ENCODE measurements around the gene AKAP6. TPM values are rescaled to one million over a fixed set of nuclear protein-coding genes. Genes with fewer than 3 reads are reported as not detected.

Gene AKAP6
- total RNA-seq, 2 donors from 2014 or later: 3.6 to 9.9 TPM

DNA sequence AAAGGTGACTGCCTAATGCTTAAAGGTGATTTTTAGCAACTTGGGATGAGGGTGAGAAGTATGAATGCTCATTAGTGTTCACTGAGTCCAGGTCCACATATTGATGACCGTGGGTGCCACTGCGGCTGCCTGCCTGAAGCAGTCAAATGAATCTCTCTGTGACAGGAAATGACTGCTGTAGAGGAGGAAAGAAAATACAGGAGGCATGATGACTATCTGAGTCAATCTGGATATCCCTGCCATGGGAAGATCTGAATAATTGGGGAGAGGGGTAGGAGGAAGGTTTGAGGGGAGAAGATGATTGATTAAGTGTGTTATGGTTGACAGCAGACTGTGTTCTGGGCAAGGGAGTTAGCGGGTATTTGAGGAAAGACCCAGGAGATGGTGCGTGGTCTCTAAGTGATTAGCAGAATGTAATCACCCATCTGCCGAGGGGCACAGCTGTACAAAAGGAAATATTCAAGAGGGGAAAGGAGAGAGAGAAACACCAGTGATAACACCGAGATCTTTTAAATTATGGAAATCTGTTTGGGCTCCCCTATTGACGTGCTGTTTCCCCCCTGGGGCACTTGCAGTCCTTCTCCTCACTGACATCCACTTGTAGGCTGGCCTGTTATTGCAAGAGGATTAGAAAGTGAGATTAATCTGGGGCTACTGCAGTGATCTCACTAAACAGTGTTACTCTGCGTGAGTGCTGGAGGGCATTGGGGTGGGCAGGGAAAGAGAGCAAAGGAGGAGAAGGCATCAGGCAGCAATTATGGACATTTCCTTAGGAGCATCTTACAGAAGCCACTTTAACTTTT, 97.7 kb downstream of the AKAP6 start:
- WGBS: 84% methylated on average over 8 of the region's 8 CpGs
- intact Hi-C loops (cut with DNase I): no loop called here
- Histone ChIP-seq H3K4me3 (no peak overlapping the region), H3K4me1 (replicated peaks) (no peaks in the 10 kb centered on the region), H3K27me3 (replicated peaks; ENCODE audit: insufficient read depth) (no peaks in the 10 kb centered on the region), H3K27ac (no peak overlapping the region), H3K36me3 (no peaks in the 10 kb centered on the region), H3K9me3 (no peaks in the 10 kb centered on the region)
- DNase-seq (ENCODE audit: low spot score): no peak
- TF ChIP-seq, protein P1, sequence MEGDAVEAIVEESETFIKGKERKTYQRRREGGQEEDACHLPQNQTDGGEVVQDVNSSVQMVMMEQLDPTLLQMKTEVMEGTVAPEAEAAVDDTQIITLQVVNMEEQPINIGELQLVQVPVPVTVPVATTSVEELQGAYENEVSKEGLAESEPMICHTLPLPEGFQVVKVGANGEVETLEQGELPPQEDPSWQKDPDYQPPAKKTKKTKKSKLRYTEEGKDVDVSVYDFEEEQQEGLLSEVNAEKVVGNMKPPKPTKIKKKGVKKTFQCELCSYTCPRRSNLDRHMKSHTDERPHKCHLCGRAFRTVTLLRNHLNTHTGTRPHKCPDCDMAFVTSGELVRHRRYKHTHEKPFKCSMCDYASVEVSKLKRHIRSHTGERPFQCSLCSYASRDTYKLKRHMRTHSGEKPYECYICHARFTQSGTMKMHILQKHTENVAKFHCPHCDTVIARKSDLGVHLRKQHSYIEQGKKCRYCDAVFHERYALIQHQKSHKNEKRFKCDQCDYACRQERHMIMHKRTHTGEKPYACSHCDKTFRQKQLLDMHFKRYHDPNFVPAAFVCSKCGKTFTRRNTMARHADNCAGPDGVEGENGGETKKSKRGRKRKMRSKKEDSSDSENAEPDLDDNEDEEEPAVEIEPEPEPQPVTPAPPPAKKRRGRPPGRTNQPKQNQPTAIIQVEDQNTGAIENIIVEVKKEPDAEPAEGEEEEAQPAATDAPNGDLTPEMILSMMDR (IDR thresholded peaks at IDR 0.05): no peak
- TF ChIP-seq POLR2AphosphoS5 (IDR thresholded peaks at IDR 0.05) (no peak), POLR2A (IDR thresholded peaks at IDR 0.05) (no peak)

DNA sequence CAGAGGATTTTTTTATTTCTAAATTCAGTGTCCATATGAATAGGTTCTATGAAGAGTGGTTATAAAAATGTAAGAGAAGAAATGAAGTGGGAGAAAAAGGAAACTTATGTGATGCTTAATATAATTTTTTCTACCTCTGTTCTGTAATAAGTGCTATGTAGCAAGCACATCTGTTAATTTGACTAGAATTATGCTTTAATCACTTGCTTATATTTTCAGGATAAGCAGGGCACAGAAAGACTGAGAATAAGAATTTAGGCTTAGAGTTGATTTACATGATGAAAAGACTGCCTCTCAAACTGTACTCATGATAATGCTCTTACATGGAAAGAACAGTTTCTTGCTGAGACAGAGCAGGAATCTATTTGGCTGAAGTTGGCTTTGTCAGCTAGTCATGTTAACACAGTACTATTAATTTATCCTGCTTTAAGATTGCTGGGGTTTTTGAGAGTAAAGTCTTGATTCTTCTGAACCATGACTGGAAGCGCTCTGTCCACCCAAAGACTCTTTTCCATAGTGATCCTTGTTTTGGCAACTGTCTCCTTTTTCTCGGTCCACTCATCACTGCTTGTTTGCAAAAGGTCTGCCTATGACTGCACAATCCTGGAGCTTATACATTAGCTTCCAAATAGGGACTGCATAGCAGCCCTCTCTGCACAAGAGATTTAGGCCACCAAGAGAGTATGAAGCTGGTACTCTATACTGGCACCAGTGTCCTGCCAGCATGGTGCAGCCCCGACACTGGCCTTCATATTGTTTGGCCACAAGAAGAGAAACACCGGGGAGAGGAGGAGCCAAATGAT, 98.8 kb downstream of the AKAP6 start:
- TF ChIP-seq POLR2A (IDR thresholded peaks at IDR 0.05): no peak
- TF ChIP-seq, protein P1 (IDR thresholded peaks at IDR 0.05): no peak
- TF ChIP-seq POLR2AphosphoS5 (IDR thresholded peaks at IDR 0.05): no peak
- Histone ChIP-seq H3K27me3 (replicated peaks; ENCODE audit: insufficient read depth) (no peaks in the 10 kb centered on the region), H3K27ac (no peak overlapping the region), H3K36me3 (no peaks in the 10 kb centered on the region), H3K4me1 (replicated peaks) (no peaks in the 10 kb centered on the region), H3K9me3 (no peaks in the 10 kb centered on the region), H3K4me3 (no peak overlapping the region)
- intact Hi-C loops (cut with DNase I): no loop called here
- 81% methylated on average over 4 of the region's 4 CpGs for WGBS
- no peak for DNase-seq (ENCODE audit: low spot score)

DNA sequence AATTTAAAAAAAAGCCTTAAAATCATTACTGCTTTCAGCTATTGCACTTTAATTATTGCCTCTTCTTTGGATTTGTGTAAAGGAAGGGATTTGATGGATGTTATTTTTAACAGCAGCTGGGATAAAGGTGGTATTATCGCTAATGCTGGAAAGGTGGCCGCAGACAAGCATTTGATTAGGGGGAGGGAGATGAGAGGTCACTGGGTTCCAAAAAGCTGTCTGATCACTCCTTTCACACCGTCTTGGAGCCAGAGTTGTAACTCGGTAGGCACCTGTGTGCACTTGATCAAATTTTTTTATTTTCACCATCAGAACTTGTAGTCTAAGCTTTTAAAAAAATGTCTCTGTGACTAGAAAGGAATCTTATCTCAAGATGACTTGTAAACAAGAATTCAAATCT, 99.8 kb downstream of the AKAP6 start:
- Histone ChIP-seq H3K27me3 (replicated peaks; ENCODE audit: insufficient read depth) (no peaks in the 10 kb centered on the region), H3K27ac (no peak overlapping the region), H3K4me3 (no peak overlapping the region), H3K36me3 (no peaks in the 10 kb centered on the region), H3K4me1 (replicated peaks) (no peaks in the 10 kb centered on the region), H3K9me3 (no peaks in the 10 kb centered on the region)
- 80% methylated on average over 4 of the region's 4 CpGs for WGBS
- TF ChIP-seq POLR2A (IDR thresholded peaks at IDR 0.05): no peak
- no peak for TF ChIP-seq POLR2AphosphoS5 (IDR thresholded peaks at IDR 0.05)
- TF ChIP-seq, protein P1 (IDR thresholded peaks at IDR 0.05): no peak
- intact Hi-C loops (cut with DNase I): no loop called here
- no peak for DNase-seq (ENCODE audit: low spot score)

DNA sequence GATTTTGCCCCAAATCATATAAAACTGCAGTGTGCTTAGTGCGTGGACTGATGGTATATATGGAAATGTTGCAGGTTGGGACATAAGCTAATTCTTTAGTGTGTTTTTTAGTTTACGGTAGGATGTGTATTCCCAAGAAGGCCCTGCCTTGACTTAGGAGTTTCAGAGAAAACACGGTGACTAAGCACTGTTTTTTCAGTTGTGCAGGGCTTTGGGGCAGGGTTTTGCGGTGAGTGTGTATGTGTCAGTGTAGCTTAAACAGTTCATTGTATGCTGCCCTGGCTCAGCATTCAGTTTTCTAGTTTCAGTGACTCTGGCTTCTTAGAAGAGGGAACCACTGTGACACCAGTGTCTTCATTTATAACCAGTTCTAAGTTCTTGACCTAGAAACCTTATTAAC, 101.2 kb downstream of the AKAP6 start:
- Histone ChIP-seq H3K27ac (no peak overlapping the region), H3K36me3 (no peaks in the 10 kb centered on the region), H3K4me1 (replicated peaks) (no peaks in the 10 kb centered on the region), H3K27me3 (replicated peaks; ENCODE audit: insufficient read depth) (no peaks in the 10 kb centered on the region), H3K4me3 (no peak overlapping the region), H3K9me3 (no peaks in the 10 kb centered on the region)
- TF ChIP-seq POLR2A (IDR thresholded peaks at IDR 0.05): no peak
- TF ChIP-seq, protein P1 (IDR thresholded peaks at IDR 0.05): no peak
- TF ChIP-seq POLR2AphosphoS5 (IDR thresholded peaks at IDR 0.05): no peak
- intact Hi-C loops (cut with DNase I): no loop called here
- DNase-seq (ENCODE audit: low spot score): no peak
- 89% methylated on average over 4 of the region's 4 CpGs for WGBS
